ENCODE data around the gene CTNNA2. TPM values are rescaled to one million over a fixed set of nuclear protein-coding genes. Genes with fewer than 3 reads are reported as not detected.

CTNNA2 gene
- total RNA-seq, 1 experiment from 2014 or later = 5.5 TPM

- no peaks in the 10 kb centered on the region for H3K9me3 Mint-ChIP-seq
- Histone ChIP-seq H3K79me2 (ENCODE audit: insufficient read depth, low read length) (no peaks in the 10 kb centered on the region), H3K9me3 (ENCODE audit: control insufficient read depth, low read depth, low read length) (no peaks in the 10 kb centered on the region), H3K27me3 (ENCODE audit: insufficient read depth, low read length) (no peaks in the 10 kb centered on the region), H4K20me1 (ENCODE audit: control insufficient read depth, insufficient read depth, insufficient read length) (no peaks in the 10 kb centered on the region), H3K23ac (ENCODE audit: insufficient read length, low read depth, low read length) (no peak overlapping the region), H3K4me1 (ENCODE audit: insufficient read depth, low read length) (peaks cover 2% of the 10 kb centered on the region), H2BK12ac (ENCODE audit: insufficient read length, low read depth, low read length) (no peak overlapping the region), H3K23me2 (ENCODE audit: insufficient read length, low read depth, low read length, poor library complexity, severe bottlenecking) (no peaks in the 10 kb centered on the region), H3K27ac (ENCODE audit: insufficient read length, low read depth, low read length) (no peak overlapping the region), H3K4me2 (ENCODE audit: insufficient read depth, insufficient read length, low read length) (no peak overlapping the region), H2BK20ac (ENCODE audit: low read depth, low read length, poor library complexity, severe bottlenecking) (no peak overlapping the region), H3K9ac (ENCODE audit: extremely low read depth, insufficient read length, low read length) (no peak overlapping the region), H2AK5ac (ENCODE audit: insufficient read length, low read length) (no peak overlapping the region), H2BK5ac (ENCODE audit: insufficient read length, low read length) (no peak overlapping the region), H4K91ac (ENCODE audit: insufficient read length, low read depth, low read length) (no peak overlapping the region), H3K18ac (ENCODE audit: insufficient read length, low read depth, low read length) (no peak overlapping the region), H3K14ac (ENCODE audit: insufficient read depth, low read length) (no peak overlapping the region), H2AFZ (ENCODE audit: low read length) (no peak overlapping the region), H3K79me1 (ENCODE audit: insufficient read depth, low read depth, low read length, poor library complexity, severe bottlenecking) (no peaks in the 10 kb centered on the region), H2BK15ac (ENCODE audit: low read depth, low read length) (no peak overlapping the region), H2BK120ac (ENCODE audit: low read depth, low read length, poor library complexity, severe bottlenecking) (no peak overlapping the region), H4K8ac (replicated peaks; ENCODE audit: insufficient read length, low read depth, low read length) (no peak overlapping the region), H4K5ac (ENCODE audit: insufficient read length, low read depth, low read length) (no peak overlapping the region), H3K4ac (ENCODE audit: low read depth, low read length) (no peak overlapping the region), H3K56ac (ENCODE audit: insufficient read length, low read depth, low read length) (no peak overlapping the region), H3T11ph (ENCODE audit: low read length) (no peak overlapping the region)
- no peak overlapping the region for H3K27ac Mint-ChIP-seq
- TF ChIP-seq CTCF (conservative IDR thresholded peaks at IDR 0.05) = no peak
- no peak for DNase-seq
- H3K36me3 Mint-ChIP-seq (ENCODE audit: insufficient read depth in 1 of 3, low read depth in 3 of 3) = no peaks in the 10 kb centered on the region
- peaks cover 8 to 15% of the 10 kb centered on the region in 2 experiments for H3K4me1 Mint-ChIP-seq
- no peak overlapping the region for H3K4me3 Mint-ChIP-seq
- no peaks in the 10 kb centered on the region for H3K27me3 Mint-ChIP-seq (ENCODE audit: low read depth)
Observed at GRCh38 chr2:80348953-80349352, 836.1 kb downstream of the CTNNA2 start.

Measured in H9 (cell line).